Uterus (tissue), 2 donors: ENCODE results near the gene UACA.

ENCODE experiments used
- POLR2A ChIP-seq, 2 donors: fragments of 450-650 bp; IDR thresholded peaks; one replicate each; pipeline ENCODE4 v1.6.1; 2016; ENCODE audit warnings: antibody characterized with exemption in 2 of 2, mild to moderate bottlenecking in 1 of 2, moderate library complexity in 1 of 2
- TF ChIP-seq, protein P1 (sequence below), 4 experiments: fragments of 200-600 bp in 2 of 4; fragments of 450-650 bp in 2 of 4; sonication (generic) in 2 of 4; IDR thresholded peaks; one replicate each; pipeline ENCODE4 v1.5.1; 2016 to 2019; ENCODE audit warnings: antibody characterized with exemption in 4 of 4, mild to moderate bottlenecking in 2 of 4, moderate library complexity in 1 of 4

GRCh38 chr15:70701171-70701570 lies 62.2 kb downstream of the UACA start:
- TF ChIP-seq, protein P1, sequence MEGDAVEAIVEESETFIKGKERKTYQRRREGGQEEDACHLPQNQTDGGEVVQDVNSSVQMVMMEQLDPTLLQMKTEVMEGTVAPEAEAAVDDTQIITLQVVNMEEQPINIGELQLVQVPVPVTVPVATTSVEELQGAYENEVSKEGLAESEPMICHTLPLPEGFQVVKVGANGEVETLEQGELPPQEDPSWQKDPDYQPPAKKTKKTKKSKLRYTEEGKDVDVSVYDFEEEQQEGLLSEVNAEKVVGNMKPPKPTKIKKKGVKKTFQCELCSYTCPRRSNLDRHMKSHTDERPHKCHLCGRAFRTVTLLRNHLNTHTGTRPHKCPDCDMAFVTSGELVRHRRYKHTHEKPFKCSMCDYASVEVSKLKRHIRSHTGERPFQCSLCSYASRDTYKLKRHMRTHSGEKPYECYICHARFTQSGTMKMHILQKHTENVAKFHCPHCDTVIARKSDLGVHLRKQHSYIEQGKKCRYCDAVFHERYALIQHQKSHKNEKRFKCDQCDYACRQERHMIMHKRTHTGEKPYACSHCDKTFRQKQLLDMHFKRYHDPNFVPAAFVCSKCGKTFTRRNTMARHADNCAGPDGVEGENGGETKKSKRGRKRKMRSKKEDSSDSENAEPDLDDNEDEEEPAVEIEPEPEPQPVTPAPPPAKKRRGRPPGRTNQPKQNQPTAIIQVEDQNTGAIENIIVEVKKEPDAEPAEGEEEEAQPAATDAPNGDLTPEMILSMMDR (IDR thresholded peaks at IDR 0.05): no peak
- TF ChIP-seq POLR2A (IDR thresholded peaks at IDR 0.05): no peak
